Smooth muscle cell (in vitro differentiated cells): ENCODE results near the gene IFT88. TPM values are rescaled to one million over a fixed set of nuclear protein-coding genes. Genes with fewer than 3 reads are reported as not detected.

Experiments
- DNase-seq: peaks from one replicate; lab custom pipeline; 2025; ENCODE audit not compliant: unreplicated experiment; lab: John Stamatoyannopoulos, UW
- H2AFZ ChIP-seq: fragments of 200-600 bp; sonication (generic); 2 replicates; pipeline ENCODE4 v1.6.0; 2016; ENCODE audit warnings: antibody characterized with exemption, low read depth, mild to moderate bottlenecking
- H3F3A ChIP-seq: fragments of 200-600 bp; sonication (generic); 2 replicates; pipeline ENCODE4 v1.6.0; 2017; ENCODE audit warnings: antibody characterized with exemption, low read depth
- H3K27ac ChIP-seq: fragments of 200-600 bp; sonication (generic); 2 replicates; pipeline ENCODE4 v1.5.1; 2016; ENCODE audit warnings: low read depth, mild to moderate bottlenecking
- H3K27me3 ChIP-seq: fragments of 200-600 bp; sonication (generic); 2 replicates; pipeline ENCODE4 v1.6.1; 2016; ENCODE audit warnings: low read depth, mild to moderate bottlenecking
- H3K36me3 ChIP-seq: fragments of 200-600 bp; sonication (generic); 2 replicates; pipeline ENCODE4 v1.5.1; 2016; ENCODE audit warnings: low read depth
- H3K4me1 ChIP-seq: fragments of 200-600 bp; sonication (generic); 2 replicates; pipeline ENCODE4 v1.5.1; 2016; ENCODE audit warnings: low read depth
- H3K4me2 ChIP-seq: fragments of 200-600 bp; sonication (generic); 2 replicates; pipeline ENCODE4 v1.6.0; 2016; ENCODE audit warnings: mild to moderate bottlenecking
- H3K4me3 ChIP-seq: fragments of 200-600 bp; sonication (generic); 2 replicates; pipeline ENCODE4 v1.5.1; 2016; ENCODE audit warnings: mild to moderate bottlenecking
- H3K79me2 ChIP-seq: fragments of 200-600 bp; sonication (generic); 2 replicates; pipeline ENCODE4 v1.6.0; 2016; ENCODE audit warnings: low read depth, mild to moderate bottlenecking
- H3K9ac ChIP-seq: fragments of 200-600 bp; sonication (generic); 2 replicates; pipeline ENCODE4 v1.6.0; 2016; ENCODE audit warnings: low read depth
- H3K9me3 ChIP-seq: fragments of 200-600 bp; sonication (generic); replicated peaks from 2 replicates; pipeline ENCODE4 v1.5.1; 2016; ENCODE audit warnings: low read depth
- H4K20me1 ChIP-seq: fragments of 200-600 bp; sonication (generic); 2 replicates; pipeline ENCODE4 v1.6.0; 2016; ENCODE audit warnings: low read depth
- CTCF ChIP-seq: fragments of 200-600 bp; sonication (generic); IDR thresholded peaks from 2 replicates; pipeline ENCODE4 v1.5.1; 2017; ENCODE audit warnings: borderline replicate concordance, mild to moderate bottlenecking, antibody characterized with exemption; ENCODE audit not compliant: insufficient read depth, poor library complexity, severe bottlenecking
- WGBS: methylation state at CpG from one replicate; pipeline ENCODE4 v1.1.7; 2016; ENCODE audit warnings: low lambda C conversion rate; 5-methylcytosine and 5-hydroxymethylcytosine counted together
- polyA plus RNA-seq: library from polyadenylated mRNA; unstranded; fragments of >200 nt; fragmentation: Nextera tagmentation; extraction: Ambion mirVana; gene quantifications from 2 replicates; pipeline ENCODE4 v1.2.1, GENCODE V29; 2016
- total RNA-seq: library from RNA; depleted of rRNA; stranded (reverse); fragments of >200 nt; gene quantifications from 2 replicates; pipeline ENCODE4 v1.2.3, GENCODE V29; 2014

Gene IFT88
- total and polyA plus RNA-seq, 2 experiments from 2014 or later: 9.0 to 13.4 TPM

GRCh38 chr13:20526664-20527063 lies 40.3 kb upstream of the IFT88 start:
- Histone ChIP-seq H3K4me1 (peaks cover 5% of the 10 kb centered on the region), H4K20me1 (no peaks in the 10 kb centered on the region), H3K27me3 (peaks cover 3% of the 10 kb centered on the region), H3K4me2 (peak overlapping the region; percentile 95), H3K79me2 (no peaks in the 10 kb centered on the region), H3K27ac (no peak overlapping the region), H2AFZ (peak overlapping the region; percentile 92), H3F3A (no peaks in the 10 kb centered on the region), H3K36me3 (no peaks in the 10 kb centered on the region), H3K9ac (no peak overlapping the region), H3K9me3 (no peaks in the 10 kb centered on the region), H3K4me3 (peak overlapping the region; percentile 89)
- DNase-seq: no peak
- whole genome bisulfite sequencing: 83% methylated on average over 6 of the region's 6 CpGs
- no peak for TF ChIP-seq CTCF

- Histone ChIP-seq H3K79me2 (no peaks in the 10 kb centered on the region), H2AFZ (no peak overlapping the region), H3K27me3 (peaks cover 3% of the 10 kb centered on the region), H3K4me3 (no peak overlapping the region), H3K36me3 (no peaks in the 10 kb centered on the region), H3K4me1 (peaks cover 5% of the 10 kb centered on the region), H3K27ac (no peak overlapping the region), H3K4me2 (no peak overlapping the region), H3K9me3 (no peaks in the 10 kb centered on the region), H3F3A (no peaks in the 10 kb centered on the region), H4K20me1 (no peaks in the 10 kb centered on the region), H3K9ac (no peak overlapping the region)
- no peak for TF ChIP-seq CTCF
- WGBS: 89% methylated on average over 2 of the region's 2 CpGs
- no peak for DNase-seq
These were observed 38.5 kb upstream of the IFT88 start for GRCh38 chr13:20528452-20528851.

- no peaks in the 10 kb centered on the region for H3K79me2 ChIP-seq
- no peak overlapping the region for H2AFZ ChIP-seq
- 89% methylated on average over 10 of the region's 10 CpGs for WGBS
- no peak overlapping the region for H3K9ac ChIP-seq
- H3K27ac ChIP-seq: no peak overlapping the region
- H3K27me3 ChIP-seq: no peaks in the 10 kb centered on the region
- DNase-seq: no peak
- no peak overlapping the region for H3K4me2 ChIP-seq
- H3F3A ChIP-seq: no peaks in the 10 kb centered on the region
- H3K4me3 ChIP-seq: no peak overlapping the region
- no peaks in the 10 kb centered on the region for H3K4me1 ChIP-seq
- no peaks in the 10 kb centered on the region for H3K9me3 ChIP-seq
- no peaks in the 10 kb centered on the region for H3K36me3 ChIP-seq
- TF ChIP-seq CTCF: no peak
- H4K20me1 ChIP-seq: no peaks in the 10 kb centered on the region
These were observed 32.8 kb upstream of the IFT88 start for GRCh38 chr13:20534038-20534608.

- H3K4me3 ChIP-seq: no peak overlapping the region
- TF ChIP-seq CTCF: no peak
- no peaks in the 10 kb centered on the region for H3K27me3 ChIP-seq
- no peak for DNase-seq
- H3F3A ChIP-seq: no peaks in the 10 kb centered on the region
- H3K36me3 ChIP-seq: no peaks in the 10 kb centered on the region
- H4K20me1 ChIP-seq: no peaks in the 10 kb centered on the region
- H3K79me2 ChIP-seq: no peaks in the 10 kb centered on the region
- no peaks in the 10 kb centered on the region for H3K4me1 ChIP-seq
- H3K9ac ChIP-seq: no peak overlapping the region
- H3K9me3 ChIP-seq: no peaks in the 10 kb centered on the region
- no peak overlapping the region for H3K27ac ChIP-seq
- no peak overlapping the region for H2AFZ ChIP-seq
- no peak overlapping the region for H3K4me2 ChIP-seq
These were observed 30.0 kb upstream of the IFT88 start for GRCh38 chr13:20536992-20537391.
